Measurements from ENCODE around the gene MRPL12. TPM values are rescaled to one million over a fixed set of nuclear protein-coding genes. Genes with fewer than 3 reads are reported as not detected.

MRPL12 gene
- total and polyA plus RNA-seq, 2 of the 13 experiments (the other 11 are each of a cell fraction or from before 2014, with no cell fraction given) = 39.1 to 94.1 TPM

DNA sequence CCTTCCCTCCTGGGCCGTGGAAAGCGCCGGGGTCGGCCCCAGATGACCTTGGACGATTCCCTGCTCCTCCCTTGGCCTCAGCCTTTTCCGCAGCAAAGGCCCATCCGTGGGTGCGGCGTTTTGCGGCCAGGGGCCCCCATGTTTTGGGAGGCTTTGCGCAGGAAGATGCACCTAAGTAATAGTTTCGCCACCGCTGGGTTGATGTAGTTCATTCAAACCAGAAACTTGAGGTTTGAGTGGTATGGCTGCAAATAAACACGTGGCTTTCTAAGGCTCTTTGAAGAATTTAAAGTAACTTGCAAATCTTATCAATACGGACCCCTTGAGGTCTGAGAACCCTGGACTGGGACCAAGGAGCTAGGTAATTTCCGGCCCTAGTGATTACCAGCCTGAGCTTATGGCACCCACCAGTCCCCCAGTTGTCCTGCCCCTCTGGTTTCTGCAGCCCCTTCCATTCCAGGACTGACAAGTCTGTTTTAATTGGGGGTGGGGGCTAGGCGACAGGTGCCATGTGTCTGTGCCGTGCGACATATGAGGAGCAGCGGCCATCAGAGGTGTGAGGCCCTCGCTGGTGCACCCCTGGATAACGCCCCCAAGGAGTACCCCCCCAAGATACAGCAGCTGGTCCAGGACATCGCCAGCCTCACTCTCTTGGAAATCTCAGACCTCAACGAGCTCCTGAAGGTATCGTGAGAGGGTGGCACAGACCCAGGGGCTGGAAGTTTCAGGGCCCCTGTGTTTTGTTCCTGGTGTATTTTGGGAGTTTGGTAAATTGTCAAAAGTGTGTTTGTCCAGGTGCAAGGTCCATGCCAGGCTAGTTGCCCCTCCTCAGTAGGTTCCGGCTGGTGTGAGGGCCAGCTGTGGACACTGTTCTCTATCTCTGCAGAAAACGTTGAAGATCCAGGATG is 834 bp downstream of the MRPL12 start (continued):
- TF ChIP-seq, protein P1, sequence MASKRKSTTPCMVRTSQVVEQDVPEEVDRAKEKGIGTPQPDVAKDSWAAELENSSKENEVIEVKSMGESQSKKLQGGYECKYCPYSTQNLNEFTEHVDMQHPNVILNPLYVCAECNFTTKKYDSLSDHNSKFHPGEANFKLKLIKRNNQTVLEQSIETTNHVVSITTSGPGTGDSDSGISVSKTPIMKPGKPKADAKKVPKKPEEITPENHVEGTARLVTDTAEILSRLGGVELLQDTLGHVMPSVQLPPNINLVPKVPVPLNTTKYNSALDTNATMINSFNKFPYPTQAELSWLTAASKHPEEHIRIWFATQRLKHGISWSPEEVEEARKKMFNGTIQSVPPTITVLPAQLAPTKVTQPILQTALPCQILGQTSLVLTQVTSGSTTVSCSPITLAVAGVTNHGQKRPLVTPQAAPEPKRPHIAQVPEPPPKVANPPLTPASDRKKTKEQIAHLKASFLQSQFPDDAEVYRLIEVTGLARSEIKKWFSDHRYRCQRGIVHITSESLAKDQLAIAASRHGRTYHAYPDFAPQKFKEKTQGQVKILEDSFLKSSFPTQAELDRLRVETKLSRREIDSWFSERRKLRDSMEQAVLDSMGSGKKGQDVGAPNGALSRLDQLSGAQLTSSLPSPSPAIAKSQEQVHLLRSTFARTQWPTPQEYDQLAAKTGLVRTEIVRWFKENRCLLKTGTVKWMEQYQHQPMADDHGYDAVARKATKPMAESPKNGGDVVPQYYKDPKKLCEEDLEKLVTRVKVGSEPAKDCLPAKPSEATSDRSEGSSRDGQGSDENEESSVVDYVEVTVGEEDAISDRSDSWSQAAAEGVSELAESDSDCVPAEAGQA (IDR thresholded peaks at IDR 0.05; ENCODE audit: low read depth) = no peak
- TF ChIP-seq, protein P1 (CRISPR knock-in tag; IDR thresholded peaks at IDR 0.05; ENCODE audit: borderline replicate concordance) = peak; percentile 13; the same call in 1 of the 2 replicates
- TF ChIP-seq, protein P2, sequence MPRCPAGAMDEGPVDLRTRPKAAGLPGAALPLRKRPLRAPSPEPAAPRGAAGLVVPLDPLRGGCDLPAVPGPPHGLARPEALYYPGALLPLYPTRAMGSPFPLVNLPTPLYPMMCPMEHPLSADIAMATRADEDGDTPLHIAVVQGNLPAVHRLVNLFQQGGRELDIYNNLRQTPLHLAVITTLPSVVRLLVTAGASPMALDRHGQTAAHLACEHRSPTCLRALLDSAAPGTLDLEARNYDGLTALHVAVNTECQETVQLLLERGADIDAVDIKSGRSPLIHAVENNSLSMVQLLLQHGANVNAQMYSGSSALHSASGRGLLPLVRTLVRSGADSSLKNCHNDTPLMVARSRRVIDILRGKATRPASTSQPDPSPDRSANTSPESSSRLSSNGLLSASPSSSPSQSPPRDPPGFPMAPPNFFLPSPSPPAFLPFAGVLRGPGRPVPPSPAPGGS (CRISPR knock-in tag; IDR thresholded peaks at IDR 0.05) = peak; percentile 31; the same call in 1 of the 2 replicates
- TF ChIP-seq ZNF597 (CRISPR knock-in tag; IDR thresholded peaks at IDR 0.05) (0 out of 2 replicates have a peak, but pooled peaks have one; percentile 19), ZFYVE20 (CRISPR knock-in tag; IDR thresholded peaks at IDR 0.05; ENCODE audit: borderline replicate concordance, low read depth) (no peak), E2F5 (CRISPR knock-in tag; conservative IDR thresholded peaks at IDR 0.05) (no peak), DNMT3B (CRISPR knock-in tag; conservative IDR thresholded peaks at IDR 0.05) (no peak), ZFP37 (CRISPR knock-in tag; IDR thresholded peaks at IDR 0.05; ENCODE audit: borderline replicate concordance) (no peak)

Measured in HepG2 (cell line).